HG03442 (cell line): ENCODE results near the gene ZNF69.

Source experiments
- ATAC-seq: cut with Tn5 transposase; IDR thresholded peaks from one replicate; pipeline ENCODE4 v1.9.1; 2021; ENCODE audit warnings: mild to moderate bottlenecking, moderate library complexity; ENCODE audit not compliant: unreplicated experiment

Gene ZNF69

DNA sequence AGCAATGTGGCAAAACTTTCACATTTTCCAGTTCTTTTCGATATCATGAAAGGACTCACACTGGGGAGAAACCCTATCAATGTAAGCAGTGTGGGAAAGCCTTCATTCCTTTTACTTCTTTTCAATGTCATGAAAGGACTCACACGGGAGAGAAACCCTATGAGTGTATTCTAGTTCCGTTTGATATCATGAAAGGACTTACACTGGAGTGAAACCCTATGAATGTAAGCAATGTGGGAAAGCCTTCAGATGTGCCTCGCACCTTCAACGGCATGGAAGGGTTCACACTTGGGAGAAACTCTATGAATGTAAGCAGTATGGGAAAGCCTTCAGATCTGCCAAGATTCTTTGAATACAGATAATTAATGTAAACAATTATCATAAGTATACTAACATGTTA, 62.7 kb downstream of the ZNF69 start:
- ATAC-seq = no peak
